ENCODE data around the gene LCAT.

Gene LCAT, protein sequence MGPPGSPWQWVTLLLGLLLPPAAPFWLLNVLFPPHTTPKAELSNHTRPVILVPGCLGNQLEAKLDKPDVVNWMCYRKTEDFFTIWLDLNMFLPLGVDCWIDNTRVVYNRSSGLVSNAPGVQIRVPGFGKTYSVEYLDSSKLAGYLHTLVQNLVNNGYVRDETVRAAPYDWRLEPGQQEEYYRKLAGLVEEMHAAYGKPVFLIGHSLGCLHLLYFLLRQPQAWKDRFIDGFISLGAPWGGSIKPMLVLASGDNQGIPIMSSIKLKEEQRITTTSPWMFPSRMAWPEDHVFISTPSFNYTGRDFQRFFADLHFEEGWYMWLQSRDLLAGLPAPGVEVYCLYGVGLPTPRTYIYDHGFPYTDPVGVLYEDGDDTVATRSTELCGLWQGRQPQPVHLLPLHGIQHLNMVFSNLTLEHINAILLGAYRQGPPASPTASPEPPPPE

GRCh38 chr16:67943619-67944504 is at the start of gene LCAT:
Gene LCAT (minus strand): TSS chr16:67944120. CDS start chr16:67944101, 19 bp downstream.
- Histone ChIP-seq H3K4me1 (no peaks in the 10 kb centered on the region), H3K27ac (no peak within 1 kb of the TSS)

GRCh38 chr16:67993207-67994039 is 49.5 kb upstream of the LCAT start:
- Histone ChIP-seq H3K9ac (no peak overlapping the region), H3K4me1 (no peaks in the 10 kb centered on the region), H3K4me3 (ENCODE audit: low read depth, low read length) (no peak overlapping the region), H3K4me2 (ENCODE audit: low read length) (peak overlapping the region; percentile 45), H3K79me2 (no peaks in the 10 kb centered on the region), H2AFZ (peak overlapping the region; percentile 78), H3K27ac (peak overlapping the region; percentile 11), H3K9me3 (ENCODE audit: control insufficient read depth, low read length) (no peaks in the 10 kb centered on the region), H3K27me3 (ENCODE audit: control insufficient read depth, insufficient read depth, low read length) (no peaks in the 10 kb centered on the region), H3K36me3 (ENCODE audit: control insufficient read depth, insufficient read depth, low read length) (no peaks in the 10 kb centered on the region)
- peak; percentile 96 for TF ChIP-seq CTCF (IDR thresholded peaks at IDR 0.05)

More at GRCh38 chr16:67943619-67944504, at the start of gene LCAT:
- Histone ChIP-seq H3K4me2 (ENCODE audit: low read length) (no peak within 1 kb of the TSS), H3K4me3 (ENCODE audit: low read depth, low read length) (no peak within 1 kb of the TSS), H2AFZ (no peak within 1 kb of the TSS), H3K27me3 (ENCODE audit: control insufficient read depth, insufficient read depth, low read length) (no peaks in the 10 kb centered on the region), H3K79me2 (no peaks in the 10 kb centered on the region), H3K9me3 (ENCODE audit: control insufficient read depth, low read length) (no peaks in the 10 kb centered on the region), H3K36me3 (ENCODE audit: control insufficient read depth, insufficient read depth, low read length) (no peaks in the 10 kb centered on the region), H3K9ac (no peak within 1 kb of the TSS)
- TF ChIP-seq CTCF (IDR thresholded peaks at IDR 0.05), result no peak

DNA sequence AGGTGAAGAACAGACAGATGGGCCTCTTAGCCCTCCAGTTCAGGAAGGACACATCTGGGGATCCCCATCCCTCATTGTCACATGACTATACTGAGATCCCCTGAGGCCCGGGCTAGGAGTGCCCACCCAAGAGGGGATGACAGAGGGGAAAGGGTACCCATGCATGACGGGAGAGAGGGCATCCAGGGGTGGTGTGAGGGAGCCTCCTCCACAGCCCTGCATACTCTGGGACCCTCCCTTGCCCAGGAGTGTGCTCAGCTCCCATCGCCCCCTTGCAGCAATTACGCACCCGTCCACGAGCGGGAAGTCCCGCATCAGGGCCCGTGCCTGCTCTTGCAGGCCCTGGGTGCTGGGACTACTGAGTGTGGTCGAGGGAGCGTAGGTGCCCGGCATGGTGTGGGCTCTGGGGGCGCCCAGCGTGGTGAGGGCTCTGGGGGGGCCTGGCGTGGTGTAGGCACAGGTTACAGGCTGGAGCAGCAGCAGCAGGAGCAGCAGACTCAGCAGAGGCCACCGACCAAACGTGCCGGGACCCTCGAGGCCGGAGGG is 48.8 kb upstream of the LCAT start:
- no peaks in the 10 kb centered on the region for H3K9me3 ChIP-seq (ENCODE audit: control insufficient read depth, low read length)
- no peak overlapping the region for H3K4me3 ChIP-seq (ENCODE audit: low read depth, low read length)
- peak overlapping the region; percentile 24 for H3K27ac ChIP-seq
- no peak for TF ChIP-seq CTCF (IDR thresholded peaks at IDR 0.05)
- no peaks in the 10 kb centered on the region for H3K36me3 ChIP-seq (ENCODE audit: control insufficient read depth, insufficient read depth, low read length)
- no peaks in the 10 kb centered on the region for H3K27me3 ChIP-seq (ENCODE audit: control insufficient read depth, insufficient read depth, low read length)
- H3K79me2 ChIP-seq, result no peaks in the 10 kb centered on the region
- H3K4me1 ChIP-seq, result no peaks in the 10 kb centered on the region
- peak overlapping the region; percentile 78 for H2AFZ ChIP-seq
- H3K9ac ChIP-seq, result no peak overlapping the region
- peak overlapping the region; percentile 45 for H3K4me2 ChIP-seq (ENCODE audit: low read length)

GRCh38 chr16:67990018-67990386 is 46.1 kb upstream of the LCAT start:
- Histone ChIP-seq H3K27ac (no peak overlapping the region), H3K4me2 (ENCODE audit: low read length) (no peak overlapping the region), H3K4me1 (no peaks in the 10 kb centered on the region), H3K36me3 (ENCODE audit: control insufficient read depth, insufficient read depth, low read length) (no peaks in the 10 kb centered on the region), H2AFZ (no peak overlapping the region), H3K27me3 (ENCODE audit: control insufficient read depth, insufficient read depth, low read length) (no peaks in the 10 kb centered on the region), H3K9me3 (ENCODE audit: control insufficient read depth, low read length) (no peaks in the 10 kb centered on the region), H3K79me2 (no peaks in the 10 kb centered on the region), H3K4me3 (ENCODE audit: low read depth, low read length) (no peak overlapping the region), H3K9ac (no peak overlapping the region)
- TF ChIP-seq CTCF (IDR thresholded peaks at IDR 0.05), result no peak
